GM19395 (cell line): ENCODE results near the gene SRR.
A peak's percentile ranks its signal among the peaks of the same experiment; 100 is the strongest.
"Not testable (repeated sequence)": the region's sequence is repeated elsewhere in the genome, so short reads cannot be mapped to it uniquely, and the experiment has no call there.

Source experiments
- ATAC-seq: cut with Tn5 transposase; IDR thresholded peaks from one replicate; pipeline ENCODE4 v1.9.1; 2021; ENCODE audit warnings: mild to moderate bottlenecking, moderate library complexity; ENCODE audit not compliant: unreplicated experiment

Gene SRR

GRCh38 chr17:2289878-2290478, 13.8 kb upstream of the SRR start:
- ATAC-seq = no peak

- no peak for ATAC-seq
Observed at GRCh38 chr17:2292100-2292499, 11.7 kb upstream of the SRR start.

GRCh38 chr17:2295575-2295974, 8.2 kb upstream of the SRR start:
- ATAC-seq = no peak

- ATAC-seq = no peak
Observed at GRCh38 chr17:2297023-2297422, 6.7 kb upstream of the SRR start.

GRCh38 chr17:2299136-2299535, 4.6 kb upstream of the SRR start:
- ATAC-seq = no peak

- no peak for ATAC-seq
Observed at GRCh38 chr17:2299756-2300155, 4.0 kb upstream of the SRR start.

- peak; percentile 8 for ATAC-seq
Observed at GRCh38 chr17:2302778-2303203, 959 bp upstream of the SRR start.

GRCh38 chr17:2304931-2305330, 1.2 kb downstream of the SRR start:
- ATAC-seq = no peak

- no peak for ATAC-seq
Observed at GRCh38 chr17:2309338-2310154, 5.8 kb downstream of the SRR start.

- no peak for ATAC-seq
Observed at GRCh38 chr17:2312736-2313135, 9.0 kb downstream of the SRR start.

- ATAC-seq = not testable (repeated sequence)
Observed at GRCh38 chr17:2316916-2317205, 13.1 kb downstream of the SRR start.

GRCh38 chr17:2317796-2318195, 14.0 kb downstream of the SRR start:
- no peak for ATAC-seq

GRCh38 chr17:2319051-2319450, 15.3 kb downstream of the SRR start:
- no peak for ATAC-seq

GRCh38 chr17:2321399-2321798, 17.6 kb downstream of the SRR start:
- ATAC-seq = no peak

GRCh38 chr17:2323629-2324314, 20.0 kb downstream of the SRR start:
- no peak for ATAC-seq

- no peak for ATAC-seq
Observed at GRCh38 chr17:2331303-2331702, 27.6 kb downstream of the SRR start.

GRCh38 chr17:2335726-2336214, 32.0 kb downstream of the SRR start:
- ATAC-seq = no peak

GRCh38 chr17:2336215-2336851, 32.6 kb downstream of the SRR start, which contains the start of gene TSR1:
Gene TSR1 (minus strand): TSS chr17:2336457. CDS start chr17:2336427, 30 bp downstream.
- peak; percentile 80 for ATAC-seq

- peak; percentile 38 for ATAC-seq
Observed at GRCh38 chr17:2336852-2337543, 33.2 kb downstream of the SRR start, which contains the start of gene SGSM2. Gene SGSM2 (plus strand): TSS chr17:2337501. CDS start chr17:2337689, 188 bp downstream.

- no peak for ATAC-seq
Observed at GRCh38 chr17:2337544-2338314, 34.0 kb downstream of the SRR start.
